GM12878 (cell line): ENCODE results near the gene WDR18. TPM values are rescaled to one million over a fixed set of nuclear protein-coding genes. Genes with fewer than 3 reads are reported as not detected.

Experiments used
- ATAC-seq: fragments of 200-7000 bp; cut with Tn5 transposase; 3 replicates; pipeline ENCODE4 v1.9.1; 2020; ENCODE audit warnings: mild to moderate bottlenecking, moderate library complexity
- BruUV-seq: library from RNA; stranded (reverse); fragments of 400-500 nt; replicated peaks from 2 replicates; lab custom pipeline; 2021; lab: Mats Ljungman, UMichigan
- CTCF ChIA-PET: fragments of 300-600 bp; sonication (Branson Sonifier 250); formaldehyde crosslinking; extraction: SDS; loops from one replicate; lab custom pipeline; 2021; ENCODE audit warnings: inconsistent platforms; lab: Yijun Ruan, JAX
- POLR2A ChIA-PET: fragments of 350-600 bp; formaldehyde crosslinking; extraction: SDS; loops from one replicate; lab custom pipeline; 2021; ENCODE audit warnings: inconsistent platforms; lab: Charles Lee
- RAD21 ChIA-PET: fragments of 300-600 bp; sonication (Branson Sonifier 250); formaldehyde crosslinking; loops from one replicate; lab custom pipeline; 2023; ENCODE audit warnings: antibody characterized with exemption; ENCODE audit not compliant: unreplicated experiment; lab: Charles Lee
- SMC1A ChIA-PET: fragments of 300-600 bp; sonication (Branson Sonifier 250); formaldehyde crosslinking; loops from one replicate; lab custom pipeline; 2023; ENCODE audit not compliant: unreplicated experiment, uncharacterized antibody; lab: Charles Lee
- DNase-seq: peaks from one replicate; pipeline ENCODE4 v3.0.0-alpha.2; 2011; ENCODE audit warnings: low read depth, low spot score
- FAIRE-seq: peaks from 3 replicates; lab custom pipeline; 2011; peaks lifted over from hg19 to GRCh38; lab: Jason Lieb, UNC
- H2AFZ ChIP-seq: 2 replicates; pipeline ENCODE4 v1.6.0; 2011; ENCODE audit warnings: low read depth, low read length, control low read depth; ENCODE audit not compliant: control insufficient read depth
- H3K27ac ChIP-seq: 2 replicates; pipeline ENCODE4 v1.5.1; 2011; ENCODE audit warnings: control low read depth; ENCODE audit not compliant: control insufficient read depth, insufficient read depth
- H3K27me3 ChIP-seq, 2 experiments: replicated peaks in 1 of 2; 2 replicates each; pipeline versions ENCODE4 v1.6.0 to v1.6.1; 2011; ENCODE audit warnings: low read length in 1 of 2; ENCODE audit not compliant: control insufficient read depth in 2 of 2, insufficient read depth in 2 of 2
- H3K36me3 ChIP-seq, 2 experiments: 2 replicates each; pipeline ENCODE4 v1.5.1; 2011; ENCODE audit warnings: low read length in 1 of 2; ENCODE audit not compliant: control insufficient read depth in 2 of 2, insufficient read depth in 2 of 2
- H3K4me1 ChIP-seq: 2 replicates; pipeline ENCODE4 v1.6.1; 2011; ENCODE audit warnings: mild to moderate bottlenecking, low read length, moderate library complexity, mixed read lengths; ENCODE audit not compliant: control insufficient read depth, insufficient read depth
- H3K4me2 ChIP-seq: 2 replicates; pipeline ENCODE4 v1.6.0; 2011; ENCODE audit warnings: control low read depth; ENCODE audit not compliant: control insufficient read depth, insufficient read depth
- H3K4me3 ChIP-seq: fragments of 200-600 bp; sonication (generic); 2 replicates; pipeline ENCODE4 v1.5.1; 2016
- H3K79me2 ChIP-seq: 2 replicates; pipeline ENCODE4 v1.6.0; 2011; ENCODE audit warnings: low read length; ENCODE audit not compliant: control insufficient read depth, insufficient read depth
- H3K9ac ChIP-seq: 2 replicates; pipeline ENCODE4 v1.8.0; 2011; ENCODE audit warnings: low read length, control low read depth, mixed read lengths; ENCODE audit not compliant: control insufficient read depth, insufficient read depth
- H3K9me3 ChIP-seq: replicated peaks from 3 replicates; pipeline ENCODE4 v1.5.1; 2011; ENCODE audit warnings: mild to moderate bottlenecking, low read length; ENCODE audit not compliant: control insufficient read depth, insufficient read depth
- H4K20me1 ChIP-seq: 2 replicates; pipeline ENCODE4 v1.6.0; 2011; ENCODE audit not compliant: control insufficient read depth, insufficient read depth
- ATF7 ChIP-seq: fragments of 450-650 bp; IDR thresholded peaks from 2 replicates; pipeline ENCODE4 v1.6.1; 2016; ENCODE audit warnings: low read depth, mild to moderate bottlenecking
- DPF2 ChIP-seq: fragments of 450-650 bp; IDR thresholded peaks from 2 replicates; pipeline ENCODE4 v1.6.1; 2017; ENCODE audit warnings: mild to moderate bottlenecking
- KLF5 ChIP-seq: fragments of 450-650 bp; IDR thresholded peaks from 2 replicates; pipeline ENCODE4 v1.6.1; 2014; ENCODE audit warnings: mild to moderate bottlenecking; ENCODE audit not compliant: partially characterized antibody
- NFYA ChIP-seq: IDR thresholded peaks from 2 replicates; pipeline ENCODE4 v1.6.1; 2011; ENCODE audit warnings: low read depth, mild to moderate bottlenecking, low read length, improper control_type of control experiment, borderline replicate concordance
- POU2F2 ChIP-seq: IDR thresholded peaks from 3 replicates; pipeline ENCODE4 v1.6.1; 2011; ENCODE audit warnings: low read depth, mild to moderate bottlenecking, low read length, borderline replicate concordance
- WGBS: methylation state at CpG from one replicate; pipeline ENCODE4 v1.1.6; 2016; ENCODE audit warnings: low lambda C conversion rate; ENCODE audit not compliant: insufficient replicate concordance, insufficient coverage; ENCODE audit errors: missing lambda C conversion rate; 5-methylcytosine and 5-hydroxymethylcytosine counted together
- in situ Hi-C: fragments of 300-500 bp; cut with MboI; formaldehyde crosslinking; loops from 9 replicates; pipeline ENCODE4 v1.14.3; 2018; ENCODE audit warnings: mixed read lengths
- intact Hi-C: fragments of 100-400 bp; cut with micrococcal nuclease; formaldehyde crosslinking; loops from one replicate; pipeline ENCODE4 v1.14.2; 2022; ENCODE audit not compliant: unreplicated experiment
- polyA plus RNA-seq, 11 experiments: library from polyadenylated mRNA; depleted of rRNA in 4 of 11; unstranded in 6 of 11; stranded (reverse) in 5 of 11; fragments of >200 nt; fragmentation: Nextera tagmentation in 4 of 11; fragmentation: Illumina TruSeq in 1 of 11; extraction: Ambion mirVana in 4 of 11; extraction: Trizol in 1 of 11; gene quantifications; 1 replicate in 1 of 11; 2 replicates in 10 of 11; pipeline versions ENCODE4 v1.2.1 to v1.2.3, GENCODE V29; 2011 to 2016; ENCODE audit warnings: inconsistent platforms in 2 of 11, missing spikeins in 2 of 11, low read depth in 1 of 11
- total RNA-seq, 4 experiments: library from RNA; depleted of rRNA in 3 of 4; stranded (reverse); fragments of >200 nt in 3 of 4; fragmentation: Illumina TruSeq in 1 of 4; extraction: Trizol in 1 of 4; gene quantifications; 2 replicates each; pipeline versions ENCODE4 v1.2.1 to v1.2.3, GENCODE V29; 2013 to 2021
- TF ChIP-seq, protein P1 (sequence below): fragments of 450-650 bp; IDR thresholded peaks from 2 replicates; pipeline ENCODE4 v1.6.1; 2016; ENCODE audit warnings: mild to moderate bottlenecking

Gene WDR18
- total and polyA plus RNA-seq, 10 of the 15 experiments (the other 5 are each of a cell fraction or from before 2014, with no cell fraction given): 3.0 to 206 (median 62.3) TPM

DNA sequence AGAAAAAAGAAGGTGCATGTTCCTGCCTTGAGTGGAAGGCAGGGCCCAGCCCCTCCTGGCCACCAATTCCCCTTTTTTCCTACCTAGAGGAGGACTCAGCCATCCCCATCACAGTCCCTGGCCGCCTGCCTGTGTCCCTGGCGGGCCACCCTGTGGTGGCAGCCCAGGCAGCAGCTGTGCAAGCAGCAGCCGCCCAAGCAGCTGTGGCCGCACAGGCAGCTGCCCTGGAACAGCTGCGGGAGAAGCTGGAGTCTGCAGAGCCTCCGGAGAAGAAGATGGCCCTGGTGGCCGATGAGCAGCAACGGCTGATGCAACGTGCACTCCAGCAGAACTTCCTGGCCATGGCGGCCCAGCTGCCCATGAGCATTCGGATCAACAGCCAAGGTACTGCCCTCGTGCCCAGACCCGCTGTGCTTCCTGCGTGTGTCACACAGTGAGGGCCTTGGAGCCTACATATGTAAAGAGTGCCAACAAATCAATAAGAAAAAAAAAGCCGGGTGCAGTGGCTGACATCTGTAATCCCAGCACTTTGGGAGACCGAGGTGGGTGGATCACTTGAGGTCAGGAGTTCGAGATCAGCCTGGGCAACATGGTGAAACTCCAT, 17.6 kb upstream of the WDR18 start:
- ATAC-seq (no peak), DNase-seq (no peak), FAIRE-seq (no peak)
- in situ Hi-C loops (no loop called here), intact Hi-C loops (no loop called here)
- no peaks in the 10 kb centered on the region for H3K27me3 ChIP-seq
- no peak overlapping the region for H3K4me3 ChIP-seq
- H3K4me1 ChIP-seq: no peaks in the 10 kb centered on the region
- RAD21 ChIA-PET: no interaction called here
- no peak overlapping the region for H3K4me2 ChIP-seq
- whole genome bisulfite sequencing: 89% methylated on average over 17 of the region's 17 CpGs
- H3K36me3 ChIP-seq: peaks cover 29 to 43% of the 10 kb centered on the region in 2 experiments
- H2AFZ ChIP-seq: no peak overlapping the region
- SMC1A ChIA-PET: no interaction called here
- BruUV-seq: no TSS peak
- POLR2A ChIA-PET: interaction anchor here (0.7 kb wide), 1 partner anchor 16 kb away, joined by 4 read pairs; no protein-coding TSS in a partner anchor
- H4K20me1 ChIP-seq: no peaks in the 10 kb centered on the region
- H3K27ac ChIP-seq: no peak overlapping the region
- no peaks in the 10 kb centered on the region for H3K79me2 ChIP-seq
- no peak overlapping the region for H3K9ac ChIP-seq
- TF ChIP-seq ATF7: no peak
- TF ChIP-seq DPF2: no peak
- TF ChIP-seq POU2F2: no peak
- TF ChIP-seq NFYA: no peak
- no peak for TF ChIP-seq KLF5
- TF ChIP-seq, protein P1, sequence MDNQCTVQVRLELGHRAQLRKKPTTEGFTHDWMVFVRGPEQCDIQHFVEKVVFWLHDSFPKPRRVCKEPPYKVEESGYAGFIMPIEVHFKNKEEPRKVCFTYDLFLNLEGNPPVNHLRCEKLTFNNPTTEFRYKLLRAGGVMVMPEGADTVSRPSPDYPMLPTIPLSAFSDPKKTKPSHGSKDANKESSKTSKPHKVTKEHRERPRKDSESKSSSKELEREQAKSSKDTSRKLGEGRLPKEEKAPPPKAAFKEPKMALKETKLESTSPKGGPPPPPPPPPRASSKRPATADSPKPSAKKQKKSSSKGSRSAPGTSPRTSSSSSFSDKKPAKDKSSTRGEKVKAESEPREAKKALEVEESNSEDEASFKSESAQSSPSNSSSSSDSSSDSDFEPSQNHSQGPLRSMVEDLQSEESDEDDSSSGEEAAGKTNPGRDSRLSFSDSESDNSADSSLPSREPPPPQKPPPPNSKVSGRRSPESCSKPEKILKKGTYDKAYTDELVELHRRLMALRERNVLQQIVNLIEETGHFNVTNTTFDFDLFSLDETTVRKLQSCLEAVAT: no peak
- peaks cover 2% of the 10 kb centered on the region; the same call in 1 of the 3 replicates for H3K9me3 ChIP-seq
- CTCF ChIA-PET: interaction anchor here (1.0 kb wide), 1 partner anchor 305 kb away, joined by 3 read pairs; no protein-coding TSS in a partner anchor
